ENCODE results near the gene APBA3. TPM values are rescaled to one million over a fixed set of nuclear protein-coding genes. Genes with fewer than 3 reads are reported as not detected.

The APBA3 gene
- total RNA-seq (2021; ENCODE audit: unreplicated experiment), result 34.0 TPM
- polyA plus RNA-seq (2012; ENCODE audit: insufficient read length), result 34.0 TPM
- Bru-seq, nascent RNA, result percentile 46 among the genes with signal in this experiment
- BruChase-seq, experiment 1, labeled RNA remaining after a 2-hour chase, result percentile 59 among the genes with signal in this experiment
- BruChase-seq, experiment 2, labeled RNA remaining after a 6-hour chase, result percentile 64 among the genes with signal in this experiment
- long read RNA-seq, transcript APBA3-201 (11 exons, 2,075 nt), result major isoform, 12 of 52 reads
- long read RNA-seq, partial matches to known transcripts, result 21 of 52 reads
- long read RNA-seq, other reads (novel, unspliced or antisense), result 14 of 52 reads

GRCh38 chr19:3761382-3762129 is at the start of gene APBA3:
Gene APBA3, minus strand, starts transcription at chr19:3761692. Its CDS starts 1,428 bp downstream, at chr19:3760264.
- no TSS peak for BruUV-seq (replicated peaks)
- intact Hi-C loops (cut with micrococcal nuclease; ENCODE audit: unreplicated experiment), result no loop called here
- peak; percentile 73 for ATAC-seq
- peaks cover 9% of the 10 kb centered on the region for H3K4me1 ChIP-seq (ENCODE audit: control insufficient read depth, insufficient read depth, low read length)
- no peaks in the 10 kb centered on the region for H3K27me3 ChIP-seq (ENCODE audit: control insufficient read depth, insufficient read depth, low read length)
- peak; percentile 83; the same call in 1 of the 2 replicates for TF ChIP-seq CTCF (IDR thresholded peaks at IDR 0.05)
- peak; percentile 68 for TF ChIP-seq POLR2AphosphoS5 (IDR thresholded peaks at IDR 0.05; ENCODE audit: low read depth, low read length)
- no peak for TF ChIP-seq REST (IDR thresholded peaks at IDR 0.05; ENCODE audit: insufficient read depth in 1 of 2, low read depth in 2 of 2, low read length in 1 of 2)
- peak; percentile 77 for DNase-seq (ENCODE audit: low read depth, low spot score)
- H3K36me3 ChIP-seq (ENCODE audit: control insufficient read depth, insufficient read depth, low read length), result peaks cover 4% of the 10 kb centered on the region; the same call in 1 of the 2 replicates
- no peaks in the 10 kb centered on the region for H3K9me3 ChIP-seq (ENCODE audit: control insufficient read depth, insufficient read depth, low read depth, low read length)
- CTCF ChIA-PET, result no interaction called here
- H3K27ac ChIP-seq (ENCODE audit: low read length), result peak within 1 kb of the TSS; percentile 93
- in situ Hi-C loops (cut with HindIII; ENCODE audit: low pct_unique_long_range_greater_than_20kb, low sequenced_read_pairs), result no loop called here
- POLR2A ChIA-PET, result interaction anchor here (1.3 kb wide), 1 partner anchor 15 kb away, joined by 5 read pairs; no protein-coding TSS in a partner anchor
- peak within 1 kb of the TSS; percentile 97 to 98 for H3K4me3 ChIP-seq (ENCODE audit: low read depth in 2 of 2, low read length in 2 of 2)

- no TSS peak for BruUV-seq (replicated peaks)
- in situ Hi-C loops (cut with HindIII; ENCODE audit: low pct_unique_long_range_greater_than_20kb, low sequenced_read_pairs) (no loop called here), intact Hi-C loops (cut with micrococcal nuclease; ENCODE audit: unreplicated experiment) (no loop called here)
- no peaks in the 10 kb centered on the region for H3K36me3 ChIP-seq (ENCODE audit: control insufficient read depth, insufficient read depth, low read length)
- no peak for ATAC-seq
- no peak for TF ChIP-seq SIN3A (IDR thresholded peaks at IDR 0.05; ENCODE audit: borderline replicate concordance, insufficient read depth, low read depth, low read length)
- TF ChIP-seq POLR2AphosphoS5 (IDR thresholded peaks at IDR 0.05; ENCODE audit: low read depth, low read length), result no peak
- TF ChIP-seq REST (IDR thresholded peaks at IDR 0.05; ENCODE audit: insufficient read depth in 1 of 2, low read depth in 2 of 2, low read length in 1 of 2), result no peak
- no peak for TF ChIP-seq TCF7L2 (IDR thresholded peaks at IDR 0.05; ENCODE audit: low read depth, low read length)
- TF ChIP-seq CTCF (IDR thresholded peaks at IDR 0.05), result no peak
- no peak for DNase-seq (ENCODE audit: low read depth, low spot score)
- no peaks in the 10 kb centered on the region for H3K4me1 ChIP-seq (ENCODE audit: control insufficient read depth, insufficient read depth, low read length)
- no peaks in the 10 kb centered on the region for H3K27me3 ChIP-seq (ENCODE audit: control insufficient read depth, insufficient read depth, low read length)
- no peaks in the 10 kb centered on the region for H3K9me3 ChIP-seq (ENCODE audit: control insufficient read depth, insufficient read depth, low read depth, low read length)
- H3K27ac ChIP-seq (ENCODE audit: low read length), result no peak overlapping the region
- no peak overlapping the region for H3K4me3 ChIP-seq (ENCODE audit: low read depth in 2 of 2, low read length in 2 of 2)
- CTCF ChIA-PET, result no interaction called here
- POLR2A ChIA-PET, result no interaction called here
Observed at GRCh38 chr19:3810708-3811355, 49.3 kb upstream of the APBA3 start.

Data from Panc1 (cell line).